Measurements from ENCODE around the gene DRG1. TPM values are rescaled to one million over a fixed set of nuclear protein-coding genes. Genes with fewer than 3 reads are reported as not detected.

Gene DRG1
- total and polyA plus RNA-seq, 2 of the 4 experiments (the other 2 are of a cell fraction), result 54.8 to 141 TPM

GRCh38 chr22:31436132-31436531, 36.7 kb downstream of the DRG1 start:
- Histone ChIP-seq H4K8ac (ENCODE audit: low read depth in 2 of 2, low read length in 2 of 2) (no peak overlapping the region), H3K4ac (ENCODE audit: low read depth, low read length) (no peak overlapping the region), H3K27ac (ENCODE audit: insufficient read depth, low read length) (no peak overlapping the region), H3K27me3 (ENCODE audit: control insufficient read depth, insufficient read depth, low read length) (no peaks in the 10 kb centered on the region), H2BK120ac (ENCODE audit: low read depth, low read length) (no peak overlapping the region), H2BK5ac (ENCODE audit: low read depth, low read length, poor library complexity, severe bottlenecking) (no peak overlapping the region), H3K18ac (ENCODE audit: low read depth, low read length) (no peak overlapping the region), H3K14ac (replicated peaks; ENCODE audit: low read depth, low read length) (no peak overlapping the region), H3K79me1 (ENCODE audit: low read depth in 1 of 2, low read length in 2 of 2) (peaks cover 12 to 27% of the 10 kb centered on the region in 2 experiments), H3K23ac (ENCODE audit: low read depth, low read length) (no peak overlapping the region), H2BK20ac (ENCODE audit: low read depth, low read length) (no peak overlapping the region), H3K4me1 (ENCODE audit: control insufficient read depth, insufficient read depth, low read length) (no peaks in the 10 kb centered on the region), H3K4me2 (ENCODE audit: low read depth, low read length) (no peak overlapping the region), H4K5ac (ENCODE audit: low read depth, low read length) (no peak overlapping the region), H3K4me3 (ENCODE audit: insufficient read depth, low read depth, low read length) (no peak overlapping the region), H3K9me1 (ENCODE audit: insufficient read depth, low read length) (no peaks in the 10 kb centered on the region), H3K56ac (ENCODE audit: extremely low read depth, insufficient read depth, low read length) (no peak overlapping the region), H2BK15ac (ENCODE audit: low read depth, low read length) (no peak overlapping the region), H4K91ac (ENCODE audit: insufficient read depth, low read depth, low read length) (no peak overlapping the region), H3K9ac (ENCODE audit: low read depth, low read length) (no peak overlapping the region), H2AK9ac (replicated peaks; ENCODE audit: low read depth, low read length, poor library complexity) (no peak overlapping the region), H4K20me1 (ENCODE audit: insufficient read depth, low read length) (no peaks in the 10 kb centered on the region; the same call in 1 of the 2 replicates), H3K9me3 (ENCODE audit: control insufficient read depth, insufficient read depth, low read length) (no peaks in the 10 kb centered on the region), H2AK5ac (ENCODE audit: low read depth, low read length) (no peak overlapping the region), H3K36me3 (ENCODE audit: control insufficient read depth, insufficient read depth, low read length) (peaks cover 68% of the 10 kb centered on the region), H2AFZ (replicated peaks; ENCODE audit: low read length, poor library complexity) (no peak overlapping the region)
- intact Hi-C loops (cut with micrococcal nuclease) (no loop called here), dilution Hi-C loops (cut with HindIII; ENCODE audit: low sequenced_read_pairs, unreplicated experiment) (no loop called here), in situ Hi-C loops (cut with MboI; ENCODE audit: low sequenced_read_pairs) (no loop called here)
- CTCF ChIA-PET, result interaction anchor here (1.0 kb wide), 1 partner anchor 16 kb away, joined by 6 read pairs; no protein-coding TSS in a partner anchor
- ATAC-seq (ENCODE audit: low read depth), result no peak
- POLR2A ChIA-PET (ENCODE audit: unreplicated experiment), result no interaction called here
- TF ChIP-seq CEBPB (IDR thresholded peaks at IDR 0.05; ENCODE audit: low read depth, low read length), result no peak
- no peak for TF ChIP-seq CTCF (conservative IDR thresholded peaks at IDR 0.05; ENCODE audit: low read depth, low read length)
- TF ChIP-seq RFX5 (IDR thresholded peaks at IDR 0.05; ENCODE audit: low read depth, low read length), result no peak
- no peak for TF ChIP-seq USF2 (IDR thresholded peaks at IDR 0.05; ENCODE audit: low read depth, low read length)
- no peak for TF ChIP-seq SMC3 (IDR thresholded peaks at IDR 0.05; ENCODE audit: low read depth, low read length)
- no peak for TF ChIP-seq NFE2L2 (IDR thresholded peaks at IDR 0.05; ENCODE audit: low read depth, low read length)
- DNase-seq, result no peak
- 89% methylated on average over 2 of the region's 3 CpGs; no CpG with 5 or more reads in 1 of the 2 experiments for WGBS, 2 experiments (ENCODE audit: extremely low coverage in 2 of 2, insufficient read length in 1 of 2)
- BruUV-seq (replicated peaks), result no TSS peak
